Upper lobe of right lung (tissue), 1 donor: ENCODE measurements around the gene TPM3. TPM values are rescaled to one million over a fixed set of nuclear protein-coding genes. Genes with fewer than 3 reads are reported as not detected.

Experiments
- ATAC-seq: fragments of 200-7000 bp; cut with Tn5 transposase; one replicate; pipeline ENCODE4 v1.9.1; 2020; ENCODE audit warnings: mild to moderate bottlenecking, moderate library complexity
- DNase-seq: peaks from one replicate; pipeline ENCODE4 v3.0.0-alpha.2; 2020
- H3K27ac ChIP-seq: fragments of 200-600 bp; one replicate; pipeline ENCODE4 v1.8.0; 2022
- H3K27me3 ChIP-seq: fragments of 200-600 bp; one replicate; pipeline ENCODE4 v1.8.0; 2022; ENCODE audit warnings: mild to moderate bottlenecking
- H3K36me3 ChIP-seq: fragments of 200-600 bp; one replicate; pipeline ENCODE4 v1.8.0; 2022
- H3K4me1 ChIP-seq: fragments of 200-600 bp; one replicate; pipeline ENCODE4 v1.8.0; 2022
- H3K4me3 ChIP-seq: fragments of 200-600 bp; one replicate; pipeline ENCODE4 v1.8.0; 2022; ENCODE audit warnings: mild to moderate bottlenecking
- H3K9me3 ChIP-seq: fragments of 200-600 bp; one replicate; pipeline ENCODE4 v1.8.0; 2022
- intact Hi-C: fragments of 100-400 bp; cut with DNase I; formaldehyde crosslinking; loops from one replicate; pipeline ENCODE4 v1.11.0; 2022
- total RNA-seq: library from RNA; stranded (reverse); fragmentation: NEBNext Ultra II Directional; extraction: Animal tissue kit (Norgen Biotek cat#: 25700); gene quantifications from one replicate; pipeline ENCODE4 v1.2.1, GENCODE V29; 2021
- TF ChIP-seq, protein P1 (sequence below): fragments of 200-600 bp; IDR thresholded peaks from one replicate; pipeline ENCODE4 v1.8.0; 2022; ENCODE audit warnings: antibody characterized with exemption
- donor health status: DM: no; HTN: yes; CAD: no; lungs with severe emphysema.

Gene TPM3
- total RNA-seq, 1 donor from 2014 or later = 326 TPM

DNA sequence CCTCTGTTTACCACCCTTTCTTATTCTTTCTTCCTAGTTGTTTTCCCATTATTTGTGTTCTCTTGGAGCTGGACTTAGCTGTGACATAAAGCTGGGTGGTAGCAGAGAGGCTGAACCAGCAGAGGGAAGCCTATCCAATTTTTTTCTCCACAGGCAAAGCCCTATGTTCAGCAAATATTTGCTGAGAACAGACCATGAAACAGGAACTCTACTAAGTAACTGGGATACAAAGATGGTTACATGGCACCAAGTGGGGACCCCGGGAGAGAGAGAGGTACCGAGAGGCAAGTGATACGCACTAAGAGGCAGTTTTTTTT, 7.6 kb upstream of the TPM3 start:
- intact Hi-C loops = no loop called here
- TF ChIP-seq, protein P1, sequence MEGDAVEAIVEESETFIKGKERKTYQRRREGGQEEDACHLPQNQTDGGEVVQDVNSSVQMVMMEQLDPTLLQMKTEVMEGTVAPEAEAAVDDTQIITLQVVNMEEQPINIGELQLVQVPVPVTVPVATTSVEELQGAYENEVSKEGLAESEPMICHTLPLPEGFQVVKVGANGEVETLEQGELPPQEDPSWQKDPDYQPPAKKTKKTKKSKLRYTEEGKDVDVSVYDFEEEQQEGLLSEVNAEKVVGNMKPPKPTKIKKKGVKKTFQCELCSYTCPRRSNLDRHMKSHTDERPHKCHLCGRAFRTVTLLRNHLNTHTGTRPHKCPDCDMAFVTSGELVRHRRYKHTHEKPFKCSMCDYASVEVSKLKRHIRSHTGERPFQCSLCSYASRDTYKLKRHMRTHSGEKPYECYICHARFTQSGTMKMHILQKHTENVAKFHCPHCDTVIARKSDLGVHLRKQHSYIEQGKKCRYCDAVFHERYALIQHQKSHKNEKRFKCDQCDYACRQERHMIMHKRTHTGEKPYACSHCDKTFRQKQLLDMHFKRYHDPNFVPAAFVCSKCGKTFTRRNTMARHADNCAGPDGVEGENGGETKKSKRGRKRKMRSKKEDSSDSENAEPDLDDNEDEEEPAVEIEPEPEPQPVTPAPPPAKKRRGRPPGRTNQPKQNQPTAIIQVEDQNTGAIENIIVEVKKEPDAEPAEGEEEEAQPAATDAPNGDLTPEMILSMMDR = no peak
- no peak overlapping the region for H3K4me3 ChIP-seq
- DNase-seq (no peak), ATAC-seq (no peak)
- no peaks in the 10 kb centered on the region for H3K27me3 ChIP-seq
- peaks cover 15% of the 10 kb centered on the region for H3K4me1 ChIP-seq
- no peak overlapping the region for H3K27ac ChIP-seq
- H3K9me3 ChIP-seq = no peaks in the 10 kb centered on the region
- H3K36me3 ChIP-seq = no peaks in the 10 kb centered on the region

DNA sequence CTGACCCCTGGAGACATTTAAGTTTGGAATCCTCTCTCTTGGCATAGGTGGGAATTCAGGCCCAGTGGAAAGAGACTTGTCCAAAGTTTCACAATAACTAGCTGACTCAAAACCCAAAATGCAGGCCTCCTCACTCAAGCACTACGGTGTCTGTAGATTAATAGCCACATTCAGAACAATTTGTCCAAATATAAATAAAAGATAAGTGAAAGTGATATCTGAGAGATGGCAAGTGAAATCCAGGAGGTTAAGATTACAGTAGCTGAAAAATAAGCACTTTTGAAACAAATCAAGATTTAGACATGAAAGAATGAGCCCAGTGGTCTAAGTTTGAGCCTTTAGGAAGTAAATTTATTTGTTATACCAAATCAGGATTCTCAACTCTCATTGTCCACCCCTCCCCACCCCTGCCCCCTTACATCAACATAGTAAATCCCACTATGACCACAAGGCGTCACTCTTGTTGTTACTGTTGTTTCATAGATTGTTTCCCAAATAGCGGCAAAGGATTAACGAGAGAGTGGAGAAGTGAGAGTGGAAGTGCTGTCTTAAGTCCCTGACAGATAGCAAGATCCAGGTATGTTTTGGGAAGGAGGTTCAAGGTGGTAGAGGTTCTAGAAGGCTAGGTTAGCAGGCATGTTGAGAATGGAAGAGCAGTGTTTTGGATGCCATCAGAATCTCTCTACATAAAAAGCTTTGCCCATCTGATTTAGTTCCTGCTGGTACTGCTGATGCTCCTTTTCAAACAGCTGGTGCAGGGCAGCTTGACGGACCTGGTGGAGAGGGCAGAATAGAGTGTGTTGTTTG, 7.1 kb upstream of the TPM3 start:
- Histone ChIP-seq H3K27me3 (no peaks in the 10 kb centered on the region), H3K36me3 (no peaks in the 10 kb centered on the region), H3K4me3 (no peak overlapping the region), H3K27ac (peak overlapping the region; percentile 33), H3K4me1 (peaks cover 15% of the 10 kb centered on the region), H3K9me3 (no peaks in the 10 kb centered on the region)
- ATAC-seq (peak; percentile 85), DNase-seq (no peak)
- TF ChIP-seq, protein P1 = peak; percentile 56
- intact Hi-C loops = no loop called here

DNA sequence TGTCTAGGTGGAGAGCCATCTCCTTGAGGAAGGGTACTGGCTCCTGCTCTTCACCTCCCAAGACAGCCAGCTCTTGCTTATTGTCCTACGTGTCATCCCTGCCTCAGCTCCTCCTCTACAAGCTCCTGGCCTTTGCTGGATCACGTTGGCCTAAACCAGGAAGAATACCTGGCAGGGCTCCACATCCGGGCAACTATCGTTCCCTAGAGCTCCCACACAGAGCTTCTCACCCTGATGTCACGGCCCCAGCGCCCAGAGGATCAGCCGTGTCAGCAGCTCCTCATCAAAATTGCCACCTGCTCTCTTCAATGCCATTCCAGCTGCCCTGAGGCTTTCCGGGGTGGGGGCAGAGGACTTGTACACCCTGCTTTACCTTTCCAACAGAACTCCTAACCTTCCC, 1.9 kb upstream of the TPM3 start:
- H3K27me3 ChIP-seq = no peaks in the 10 kb centered on the region
- DNase-seq (no peak), ATAC-seq (no peak)
- TF ChIP-seq, protein P1 = no peak
- intact Hi-C loops = no loop called here
- no peak overlapping the region for H3K4me3 ChIP-seq
- H3K27ac ChIP-seq = no peak overlapping the region
- no peaks in the 10 kb centered on the region for H3K36me3 ChIP-seq
- H3K4me1 ChIP-seq = peaks cover 5% of the 10 kb centered on the region
- H3K9me3 ChIP-seq = no peaks in the 10 kb centered on the region

DNA sequence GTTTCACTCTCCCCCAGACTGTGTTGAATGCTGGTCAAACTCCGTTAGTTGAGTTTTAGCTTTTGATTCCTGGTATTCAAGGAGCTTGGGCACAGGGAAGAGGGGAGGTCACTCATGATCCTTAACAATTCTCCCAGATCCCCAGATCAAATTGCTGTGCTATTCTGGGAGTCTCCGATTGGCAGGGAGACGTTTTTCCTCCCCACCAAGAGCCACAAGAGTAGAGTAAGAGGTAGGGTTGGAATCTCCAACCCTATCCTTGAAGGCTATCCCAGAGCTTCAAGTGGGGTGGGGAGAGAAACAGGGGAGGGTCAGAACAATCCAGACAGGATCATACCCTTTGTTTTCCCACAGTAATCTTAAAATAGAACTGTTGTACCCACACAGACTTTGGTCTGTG, 576 bp upstream of the TPM3 start:
- intact Hi-C loops = no loop called here
- Histone ChIP-seq H3K4me3 (no peak overlapping the region), H3K4me1 (no peaks in the 10 kb centered on the region), H3K36me3 (no peaks in the 10 kb centered on the region), H3K27ac (no peak overlapping the region), H3K27me3 (no peaks in the 10 kb centered on the region), H3K9me3 (no peaks in the 10 kb centered on the region)
- ATAC-seq = no peak
- no peak for DNase-seq
- TF ChIP-seq, protein P1 = no peak

DNA sequence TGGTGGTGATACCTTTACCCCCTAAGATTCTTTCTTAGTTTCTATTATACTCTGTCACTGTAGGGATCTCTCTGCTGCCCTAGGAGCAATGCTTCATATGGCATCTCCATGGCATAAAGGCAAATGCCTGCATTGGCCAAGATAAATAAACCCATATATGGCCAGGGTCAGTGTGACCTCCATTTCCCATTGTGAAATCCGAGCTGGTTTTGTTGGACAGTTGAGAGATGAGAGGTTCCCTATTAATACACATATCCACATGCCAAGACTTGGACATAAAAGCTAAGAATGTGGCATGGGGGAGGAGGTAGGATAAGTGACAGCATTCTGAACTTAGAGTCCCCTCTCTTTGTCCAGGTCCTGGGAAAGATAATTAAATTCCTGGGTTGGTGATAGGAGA, 1.4 kb downstream of the TPM3 start:
- no peaks in the 10 kb centered on the region for H3K9me3 ChIP-seq
- intact Hi-C loops = no loop called here
- H3K27me3 ChIP-seq = no peaks in the 10 kb centered on the region
- no peak overlapping the region for H3K4me3 ChIP-seq
- H3K27ac ChIP-seq = no peak overlapping the region
- DNase-seq (no peak), ATAC-seq (no peak)
- H3K36me3 ChIP-seq = no peaks in the 10 kb centered on the region
- TF ChIP-seq, protein P1 = no peak
- no peaks in the 10 kb centered on the region for H3K4me1 ChIP-seq
